Panc1 (cell line): Measurements from ENCODE around the gene AFF3.

Experiments
- POLR2AphosphoS5 ChIP-seq: IDR thresholded peaks from 2 replicates; pipeline ENCODE4 v1.6.1; 2012; ENCODE audit warnings: mild to moderate bottlenecking, low read depth, low read length, moderate library complexity
- REST ChIP-seq, 2 experiments: IDR thresholded peaks; 2 replicates each; pipeline ENCODE4 v1.6.1; 2011 to 2012; ENCODE audit warnings: low read depth in 2 of 2, control low read depth in 1 of 2, low read length in 1 of 2, mild to moderate bottlenecking in 1 of 2, moderate library complexity in 1 of 2; ENCODE audit not compliant: insufficient read depth in 1 of 2
- SIN3A ChIP-seq: IDR thresholded peaks from 2 replicates; pipeline ENCODE4 v1.6.1; 2012; ENCODE audit warnings: low read depth, mild to moderate bottlenecking, low read length, moderate library complexity, borderline replicate concordance; ENCODE audit not compliant: insufficient read depth
- TCF7L2 ChIP-seq: IDR thresholded peaks from 2 replicates; pipeline ENCODE4 v1.6.1; 2011; ENCODE audit warnings: mild to moderate bottlenecking, low read depth, low read length, inconsistent platforms
- TF ChIP-seq, protein P1 (sequence below): fragments of 450-650 bp; IDR thresholded peaks from 2 replicates; pipeline ENCODE4 v1.5.1; 2017; ENCODE audit warnings: mild to moderate bottlenecking

DNA sequence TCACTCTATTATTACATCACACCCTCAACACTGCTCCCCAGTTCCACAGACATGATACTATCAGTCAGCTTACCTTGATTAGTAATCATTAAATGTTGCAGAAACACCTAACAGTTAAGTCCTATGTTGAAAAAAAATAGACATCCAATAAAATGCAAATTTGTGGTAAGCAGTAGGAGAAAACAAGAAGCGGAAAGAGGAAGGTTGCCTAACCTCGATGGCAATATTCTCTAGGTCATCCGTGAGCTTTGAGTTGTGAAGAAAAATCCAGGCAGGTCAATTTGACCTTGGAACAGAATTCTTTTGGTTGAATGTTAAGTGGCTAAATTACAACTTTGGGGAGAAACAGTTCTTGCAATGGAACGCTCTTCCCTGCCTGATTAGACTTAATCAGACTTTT lies 264.4 kb downstream of the AFF3 start:
- TF ChIP-seq POLR2AphosphoS5 (no peak), REST (IDR thresholded peaks at IDR 0.05; ENCODE audit: insufficient read depth in 1 of 2, low read depth in 2 of 2, low read length in 1 of 2) (no peak), SIN3A (no peak), TCF7L2 (no peak)
- TF ChIP-seq, protein P1, sequence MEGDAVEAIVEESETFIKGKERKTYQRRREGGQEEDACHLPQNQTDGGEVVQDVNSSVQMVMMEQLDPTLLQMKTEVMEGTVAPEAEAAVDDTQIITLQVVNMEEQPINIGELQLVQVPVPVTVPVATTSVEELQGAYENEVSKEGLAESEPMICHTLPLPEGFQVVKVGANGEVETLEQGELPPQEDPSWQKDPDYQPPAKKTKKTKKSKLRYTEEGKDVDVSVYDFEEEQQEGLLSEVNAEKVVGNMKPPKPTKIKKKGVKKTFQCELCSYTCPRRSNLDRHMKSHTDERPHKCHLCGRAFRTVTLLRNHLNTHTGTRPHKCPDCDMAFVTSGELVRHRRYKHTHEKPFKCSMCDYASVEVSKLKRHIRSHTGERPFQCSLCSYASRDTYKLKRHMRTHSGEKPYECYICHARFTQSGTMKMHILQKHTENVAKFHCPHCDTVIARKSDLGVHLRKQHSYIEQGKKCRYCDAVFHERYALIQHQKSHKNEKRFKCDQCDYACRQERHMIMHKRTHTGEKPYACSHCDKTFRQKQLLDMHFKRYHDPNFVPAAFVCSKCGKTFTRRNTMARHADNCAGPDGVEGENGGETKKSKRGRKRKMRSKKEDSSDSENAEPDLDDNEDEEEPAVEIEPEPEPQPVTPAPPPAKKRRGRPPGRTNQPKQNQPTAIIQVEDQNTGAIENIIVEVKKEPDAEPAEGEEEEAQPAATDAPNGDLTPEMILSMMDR, result no peak
